GM21390 (cell line): ENCODE data around the gene VEZF1.

Experiments used
- ATAC-seq: cut with Tn5 transposase; IDR thresholded peaks from one replicate; pipeline ENCODE4 v1.9.1; 2021; ENCODE audit not compliant: unreplicated experiment

The VEZF1 gene

GRCh38 chr17:57929386-57929785 is 58.7 kb downstream of the VEZF1 start:
- ATAC-seq = no peak

DNA sequence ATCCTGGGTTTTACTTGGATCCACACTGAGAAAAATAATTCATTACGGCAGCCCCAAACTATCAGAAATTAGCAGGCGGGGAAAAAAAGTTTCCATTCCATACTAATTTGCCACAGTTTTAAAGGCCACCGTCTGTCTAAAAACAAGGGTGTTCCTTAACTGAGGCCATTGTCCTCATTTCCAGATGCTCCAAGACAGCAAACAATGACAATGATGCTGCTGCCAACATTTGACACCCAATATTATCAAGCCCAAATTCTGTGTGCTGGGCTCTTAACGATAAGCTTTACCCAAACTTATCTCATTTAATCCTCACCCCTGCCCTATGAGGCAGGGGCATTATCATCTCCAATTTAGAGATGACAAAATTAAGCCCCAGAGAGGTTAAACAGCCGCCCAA is 59.1 kb downstream of the VEZF1 start:
- no peak for ATAC-seq

DNA sequence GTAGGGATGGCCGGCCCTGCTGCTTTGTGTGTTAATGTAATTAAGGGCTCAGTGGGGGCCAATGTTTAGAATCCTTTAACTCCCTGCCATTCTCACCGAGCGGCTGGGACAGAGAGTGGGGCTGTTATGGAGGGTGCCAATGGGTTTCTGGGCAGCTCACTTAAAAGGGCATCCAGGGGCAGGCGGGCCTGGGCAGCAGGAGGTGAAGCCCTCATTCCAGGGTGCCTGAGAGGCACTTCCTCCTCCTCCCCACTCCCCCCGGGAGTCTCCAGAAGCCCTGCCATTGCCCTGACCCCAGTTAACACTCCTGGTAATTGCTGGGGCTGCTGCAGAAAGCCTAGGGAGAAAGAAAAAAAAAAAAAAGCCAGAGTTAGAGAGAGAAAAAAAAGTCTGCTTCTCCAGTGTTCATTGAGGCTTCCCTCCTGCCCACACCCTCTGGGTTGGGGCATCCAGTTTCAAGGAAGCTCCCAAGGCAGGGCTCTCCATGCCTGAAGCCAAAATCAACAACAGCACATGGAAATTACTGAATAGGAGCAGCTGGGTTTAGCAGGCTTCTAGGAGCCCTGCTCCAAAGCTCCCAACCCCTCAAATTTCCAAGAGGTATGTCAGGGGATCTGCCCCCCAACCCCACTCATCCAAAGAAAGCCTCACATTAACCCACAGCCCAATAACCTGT is 60.9 kb downstream of the VEZF1 start:
- ATAC-seq = no peak

DNA sequence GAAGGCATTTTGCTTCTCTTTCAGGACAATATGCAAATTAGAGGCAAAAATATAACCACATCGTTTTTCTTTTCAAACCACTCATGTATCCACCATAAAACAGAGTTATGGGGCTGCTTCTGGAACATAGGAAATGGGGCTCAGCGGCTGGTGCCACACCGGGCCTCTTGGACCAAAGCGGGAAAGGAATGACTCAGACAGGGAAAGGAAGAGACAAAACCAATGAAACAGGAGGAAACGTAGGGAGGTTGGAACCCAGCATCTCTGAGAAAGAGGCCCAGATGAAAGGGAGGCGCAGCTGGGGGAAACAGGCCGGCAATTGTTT is 61.4 kb downstream of the VEZF1 start:
- ATAC-seq = no peak

GRCh38 chr17:57925361-57925990 is 62.6 kb downstream of the VEZF1 start:
- no peak for ATAC-seq

DNA sequence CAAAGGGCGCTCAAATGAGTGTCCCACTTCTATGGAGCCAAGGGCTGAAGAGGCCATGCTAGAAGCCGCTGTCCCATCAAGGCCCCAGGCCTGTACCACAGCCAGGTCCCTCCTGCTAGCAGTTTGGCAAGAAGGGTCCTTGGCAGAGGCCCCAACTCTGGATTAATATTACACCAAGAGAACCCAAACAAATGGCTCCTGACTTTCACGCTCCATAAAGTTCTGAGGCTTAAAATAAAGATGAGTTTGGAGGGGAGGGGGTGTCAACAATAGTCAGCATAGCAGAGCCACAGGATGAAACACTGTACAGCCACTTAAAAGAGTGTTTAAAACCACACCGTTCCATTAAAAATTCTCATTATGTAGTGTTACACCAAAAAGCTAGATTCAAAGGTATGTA is 63.4 kb downstream of the VEZF1 start:
- ATAC-seq = no peak
